NCI-H510A treated with DMSO at 0.1 percent for 48 hours (cell line): ENCODE data around the gene KRT40.

ENCODE experiments used
- DNase-seq: peaks from one replicate; lab custom pipeline; 2025; lab: John Stamatoyannopoulos, UW

The KRT40 gene

GRCh38 chr17:40996829-40997228 lies 12.7 kb upstream of the KRT40 start:
- DNase-seq = no peak

- DNase-seq = no peak
Observed at GRCh38 chr17:40995116-40995515, 11.0 kb upstream of the KRT40 start.

- peak; percentile 37 for DNase-seq
Observed at GRCh38 chr17:40993839-40994238, 9.7 kb upstream of the KRT40 start, which contains the start of gene KRTAP3-3. Gene KRTAP3-3 (minus strand): TSS chr17:40994164. CDS start chr17:40994097, 67 bp downstream.

- DNase-seq = no peak
Observed at GRCh38 chr17:40993084-40993483, 9.0 kb upstream of the KRT40 start.

GRCh38 chr17:40992666-40993065 lies 8.5 kb upstream of the KRT40 start:
- DNase-seq = no peak

- no peak for DNase-seq
Observed at GRCh38 chr17:40986920-40987319, 2.8 kb upstream of the KRT40 start.

GRCh38 chr17:40981115-40981514 lies 3.0 kb downstream of the KRT40 start:
- no peak for DNase-seq

GRCh38 chr17:40980596-40980995 lies 3.5 kb downstream of the KRT40 start:
- peak; percentile 77 for DNase-seq

- no peak for DNase-seq
Observed at GRCh38 chr17:40980117-40980516, 4.0 kb downstream of the KRT40 start.

- DNase-seq = no peak
Observed at GRCh38 chr17:40978575-40979151, 5.5 kb downstream of the KRT40 start.

GRCh38 chr17:40975516-40975915 lies 8.6 kb downstream of the KRT40 start:
- no peak for DNase-seq

GRCh38 chr17:40974366-40974765 lies 9.8 kb downstream of the KRT40 start:
- DNase-seq = no peak

GRCh38 chr17:40967582-40967981 lies 16.5 kb downstream of the KRT40 start:
- DNase-seq = no peak

- no peak for DNase-seq
Observed at GRCh38 chr17:40966848-40967247, 17.3 kb downstream of the KRT40 start, which contains the start of gene KRT39. Gene KRT39 (minus strand): TSS chr17:40966948. CDS start chr17:40966856, 92 bp downstream.

GRCh38 chr17:40963838-40964237 lies 20.3 kb downstream of the KRT40 start:
- DNase-seq = peak; percentile 9

- DNase-seq = no peak
Observed at GRCh38 chr17:40962059-40962561, 22.0 kb downstream of the KRT40 start.

GRCh38 chr17:40961591-40961990 lies 22.5 kb downstream of the KRT40 start:
- no peak for DNase-seq

GRCh38 chr17:40960144-40960543 lies 24.0 kb downstream of the KRT40 start:
- DNase-seq = no peak

GRCh38 chr17:40958086-40958953 lies 25.8 kb downstream of the KRT40 start:
- peak; percentile 72 for DNase-seq

GRCh38 chr17:40956401-40957254 lies 27.5 kb downstream of the KRT40 start:
- peak; percentile 71 for DNase-seq

- no peak for DNase-seq
Observed at GRCh38 chr17:40953881-40954280, 30.2 kb downstream of the KRT40 start.

- no peak for DNase-seq
Observed at GRCh38 chr17:40952661-40953060, 31.5 kb downstream of the KRT40 start.
